ENCODE results near the gene ZBTB11.

- no peak for TF ChIP-seq POLR2A (IDR thresholded peaks at IDR 0.05; ENCODE audit: low read depth, low read length)
- TF ChIP-seq, protein P1, sequence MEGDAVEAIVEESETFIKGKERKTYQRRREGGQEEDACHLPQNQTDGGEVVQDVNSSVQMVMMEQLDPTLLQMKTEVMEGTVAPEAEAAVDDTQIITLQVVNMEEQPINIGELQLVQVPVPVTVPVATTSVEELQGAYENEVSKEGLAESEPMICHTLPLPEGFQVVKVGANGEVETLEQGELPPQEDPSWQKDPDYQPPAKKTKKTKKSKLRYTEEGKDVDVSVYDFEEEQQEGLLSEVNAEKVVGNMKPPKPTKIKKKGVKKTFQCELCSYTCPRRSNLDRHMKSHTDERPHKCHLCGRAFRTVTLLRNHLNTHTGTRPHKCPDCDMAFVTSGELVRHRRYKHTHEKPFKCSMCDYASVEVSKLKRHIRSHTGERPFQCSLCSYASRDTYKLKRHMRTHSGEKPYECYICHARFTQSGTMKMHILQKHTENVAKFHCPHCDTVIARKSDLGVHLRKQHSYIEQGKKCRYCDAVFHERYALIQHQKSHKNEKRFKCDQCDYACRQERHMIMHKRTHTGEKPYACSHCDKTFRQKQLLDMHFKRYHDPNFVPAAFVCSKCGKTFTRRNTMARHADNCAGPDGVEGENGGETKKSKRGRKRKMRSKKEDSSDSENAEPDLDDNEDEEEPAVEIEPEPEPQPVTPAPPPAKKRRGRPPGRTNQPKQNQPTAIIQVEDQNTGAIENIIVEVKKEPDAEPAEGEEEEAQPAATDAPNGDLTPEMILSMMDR (IDR thresholded peaks at IDR 0.05; ENCODE audit: extremely low read depth in 1 of 2, insufficient read depth in 1 of 2, low read depth in 1 of 2, low read length in 2 of 2) = no peak
- no peak for TF ChIP-seq MAX (IDR thresholded peaks at IDR 0.05; ENCODE audit: insufficient read depth, insufficient read length)
These were observed 59.5 kb downstream of the ZBTB11 start for GRCh38 chr3:101617478-101617877.

All from endothelial cell of umbilical vein (primary cell).